SK-N-SH (cell line): Measurements from ENCODE around the gene SLC35A4. TPM values are rescaled to one million over a fixed set of nuclear protein-coding genes. Genes with fewer than 3 reads are reported as not detected.
A peak's percentile ranks its signal among the peaks of the same experiment; 100 is the strongest.

ENCODE experiments used
- CTCF ChIA-PET: fragments of 300-600, 350-600 bp; formaldehyde crosslinking; extraction: SDS; loops from one replicate; lab custom pipeline; 2021; lab: Yijun Ruan, JAX
- POLR2A ChIA-PET: fragments of 350-600 bp; sonication (Branson Sonifier 250); formaldehyde crosslinking; extraction: SDS; loops from one replicate; lab custom pipeline; 2020; ENCODE audit warnings: antibody characterized with exemption, inconsistent platforms; lab: Yijun Ruan, JAX
- DNase-seq: peaks from one replicate; pipeline ENCODE4 v3.0.0; 2012
- H2AFZ ChIP-seq: fragments of 200-600 bp; sonication (generic); 2 replicates; pipeline ENCODE4 v1.8.1; 2016; ENCODE audit warnings: antibody characterized with exemption, mild to moderate bottlenecking, low read depth
- H3F3A ChIP-seq: fragments of 200-600 bp; sonication (generic); replicated peaks from 2 replicates; pipeline ENCODE3; 2016; ENCODE audit warnings: antibody characterized with exemption, mild to moderate bottlenecking; ENCODE audit not compliant: insufficient read depth
- H3K27ac ChIP-seq, 2 experiments: fragments of 200-500 bp in 1 of 2; fragments of 200-600 bp in 1 of 2; sonication (Bioruptor generic) in 1 of 2; sonication (generic), shearing (Covaris generic) in 1 of 2; 2 replicates each; pipeline versions ENCODE4 v1.5.1 to v1.6.1; 2014 to 2016; ENCODE audit warnings: low read depth in 2 of 2, inconsistent platforms in 1 of 2, low read length in 1 of 2, mild to moderate bottlenecking in 1 of 2, mixed read lengths in 1 of 2
- H3K27me3 ChIP-seq: fragments of 200-600 bp; sonication (generic), shearing (Covaris generic); 2 replicates; pipeline ENCODE4 v1.6.1; 2016; ENCODE audit warnings: mixed run types; ENCODE audit not compliant: insufficient read depth
- H3K36me3 ChIP-seq, 2 experiments: fragments of 200-500 bp in 1 of 2; fragments of 200-600 bp in 1 of 2; sonication (Bioruptor generic) in 1 of 2; sonication (generic) in 1 of 2; replicated peaks in 1 of 2; 2 replicates each; pipeline versions ENCODE3 to v1.5.1; 2014 to 2016; ENCODE audit warnings: low read length in 1 of 2, mild to moderate bottlenecking in 1 of 2; ENCODE audit not compliant: insufficient read depth in 2 of 2, control insufficient read depth in 1 of 2
- H3K4me1 ChIP-seq, 2 experiments: fragments of 200-500 bp in 1 of 2; fragments of 200-600 bp in 1 of 2; sonication (Bioruptor generic) in 1 of 2; sonication (generic), shearing (Covaris generic) in 1 of 2; 2 replicates each; pipeline versions ENCODE4 v1.5.1 to v1.6.1; 2014 to 2016; ENCODE audit warnings: low read depth in 1 of 2, low read length in 1 of 2, mixed run types in 1 of 2; ENCODE audit not compliant: insufficient read depth in 2 of 2, control insufficient read depth in 1 of 2
- H3K4me2 ChIP-seq: fragments of 200-600 bp; sonication (generic), shearing (Covaris generic); 2 replicates; pipeline ENCODE4 v1.6.1; 2017; ENCODE audit warnings: mixed run types
- H3K4me3 ChIP-seq, 2 experiments: fragments of 200-500 bp in 1 of 2; fragments of 200-600 bp in 1 of 2; sonication (Bioruptor generic) in 1 of 2; sonication (generic), shearing (Covaris generic) in 1 of 2; 2 replicates each; pipeline versions ENCODE4 v1.5.1 to v1.8.1; 2014 to 2016; ENCODE audit warnings: low read depth in 2 of 2, inconsistent platforms in 1 of 2, low read length in 1 of 2, mild to moderate bottlenecking in 1 of 2, mixed read lengths in 1 of 2, moderate library complexity in 1 of 2
- H3K79me2 ChIP-seq: fragments of 200-600 bp; sonication (generic); 2 replicates; pipeline ENCODE4 v1.8.1; 2017; ENCODE audit warnings: mild to moderate bottlenecking; ENCODE audit not compliant: insufficient read depth
- H3K9ac ChIP-seq: fragments of 200-600 bp; sonication (generic); 2 replicates; pipeline ENCODE4 v1.6.1; 2017; ENCODE audit warnings: mixed run types
- H3K9me2 ChIP-seq: fragments of 200-600 bp; sonication (generic); 2 replicates; pipeline ENCODE4 v1.6.1; 2017; ENCODE audit warnings: mixed run types
- H3K9me3 ChIP-seq: fragments of 200-600 bp; sonication (generic); 2 replicates; pipeline ENCODE4 v1.6.1; 2017; ENCODE audit warnings: mixed run types, mild to moderate bottlenecking, moderate library complexity
- H4K20me1 ChIP-seq: fragments of 200-600 bp; sonication (generic); 2 replicates; pipeline ENCODE4 v1.6.1; 2017; ENCODE audit warnings: mild to moderate bottlenecking, mixed run types; ENCODE audit not compliant: insufficient read depth
- CHD2 ChIP-seq: fragments of 150-350 bp; IDR thresholded peaks from 2 replicates; pipeline ENCODE4 v1.6.1; 2018; ENCODE audit warnings: low read length; ENCODE audit not compliant: partially characterized antibody
- ELF1 ChIP-seq: IDR thresholded peaks from 2 replicates; pipeline ENCODE4 v1.4.0; 2012
- FOSL2 ChIP-seq: IDR thresholded peaks from 2 replicates; pipeline ENCODE4 v1.4.0; 2012; ENCODE audit warnings: low read depth, mild to moderate bottlenecking, moderate library complexity, borderline replicate concordance
- FOXM1 ChIP-seq: IDR thresholded peaks from 2 replicates; pipeline ENCODE4 v1.4.0; 2012; ENCODE audit warnings: low read depth, mild to moderate bottlenecking
- GABPA ChIP-seq: IDR thresholded peaks from 2 replicates; pipeline ENCODE4 v1.4.0; 2012; ENCODE audit warnings: low read depth, mild to moderate bottlenecking
- NRF1 ChIP-seq: IDR thresholded peaks from 2 replicates; pipeline ENCODE4 v1.6.1; 2012; ENCODE audit warnings: low read depth, mild to moderate bottlenecking, low read length
- RAD21 ChIP-seq: IDR thresholded peaks from 2 replicates; pipeline ENCODE4 v1.6.1; 2012; ENCODE audit warnings: mild to moderate bottlenecking, low read length
- SIN3A ChIP-seq: IDR thresholded peaks from 2 replicates; pipeline ENCODE4 v1.6.1; 2012; ENCODE audit warnings: low read depth, mild to moderate bottlenecking, low read length, moderate library complexity, borderline replicate concordance
- SMC3 ChIP-seq: IDR thresholded peaks from 2 replicates; pipeline ENCODE4 v1.6.1; 2012; ENCODE audit warnings: low read depth, low read length, improper control_type of control experiment
- TCF12 ChIP-seq: IDR thresholded peaks from 2 replicates; pipeline ENCODE4 v1.4.0; 2012
- TEAD4 ChIP-seq: IDR thresholded peaks from 2 replicates; pipeline ENCODE4 v1.4.0; 2012; ENCODE audit warnings: mild to moderate bottlenecking, borderline replicate concordance; ENCODE audit not compliant: insufficient read depth
- WGBS: methylation state at CpG from one replicate; pipeline ENCODE4 v1.1.6; 2017; ENCODE audit warnings: low lambda C conversion rate; 5-methylcytosine and 5-hydroxymethylcytosine counted together
- polyA plus RNA-seq, 3 experiments: library from polyadenylated mRNA; depleted of rRNA; stranded (reverse); fragments of >200 nt; gene quantifications; 2 replicates each; pipeline ENCODE4 v1.2.3, GENCODE V29; 2012
- TF ChIP-seq, protein P1 (sequence below): IDR thresholded peaks from 2 replicates; pipeline ENCODE4 v1.4.0; 2012; ENCODE audit warnings: low read depth, borderline replicate concordance
- TF ChIP-seq, protein P2 (sequence below): IDR thresholded peaks from 2 replicates; pipeline ENCODE4 v1.4.0; 2012; ENCODE audit warnings: low read depth
- TF ChIP-seq, protein P3 (sequence below): IDR thresholded peaks from 2 replicates; pipeline ENCODE4; 2012

SLC35A4 gene
- polyA plus RNA-seq, 1 of the 3 experiments (the other 2 are of a cell fraction), result 56.2 TPM

DNA sequence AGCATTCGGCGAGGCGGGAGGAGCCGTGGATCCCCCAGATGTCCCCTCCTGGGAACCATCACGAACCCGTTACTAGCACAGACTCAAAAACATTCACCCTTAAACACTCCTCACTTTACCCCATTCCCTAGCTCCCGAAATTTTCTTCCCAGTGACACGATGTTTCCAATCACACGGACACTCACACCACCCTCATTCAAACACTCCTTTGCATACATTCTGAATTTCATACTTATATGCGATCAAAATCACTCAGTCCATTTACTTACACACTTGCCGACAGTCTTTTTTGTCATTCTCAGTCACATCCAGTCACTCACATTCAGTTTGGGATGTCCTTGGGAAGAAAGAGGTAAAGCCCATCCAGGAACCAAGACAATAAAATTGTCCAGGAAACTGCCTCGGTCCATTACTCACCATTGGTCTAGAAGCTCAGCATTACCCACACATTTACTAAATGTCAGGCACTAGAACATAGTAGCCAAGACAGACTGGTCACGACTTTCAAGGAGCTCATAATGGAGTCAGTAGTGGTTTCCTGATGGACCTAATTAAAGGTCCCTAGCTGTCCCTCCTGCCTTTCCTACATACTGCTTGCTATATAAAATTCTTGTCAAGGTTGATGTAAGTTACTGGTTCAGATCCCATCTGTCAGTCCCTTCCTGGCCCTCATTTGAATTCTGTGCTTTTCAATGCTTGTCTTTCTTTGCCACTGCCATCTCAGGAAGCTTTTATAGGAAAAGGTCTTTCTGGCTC lies 574 bp downstream of the SLC35A4 start:
- CTCF ChIA-PET, result interaction anchor here (1.1 to 1.4 kb wide), 5 partner anchors 9 to 153 kb away, joined by 3 to 5 read pairs (median 3); no protein-coding TSS in a partner anchor
- peaks cover 5% of the 10 kb centered on the region for H3F3A ChIP-seq
- peak overlapping the region; percentile 82 to 90 for H3K27ac ChIP-seq
- H4K20me1 ChIP-seq, result no peaks in the 10 kb centered on the region
- peak overlapping the region; percentile 85 to 97 for H3K4me3 ChIP-seq
- H3K4me2 ChIP-seq, result peak overlapping the region; percentile 77
- H3K9ac ChIP-seq, result peak overlapping the region; percentile 80
- H3K9me3 ChIP-seq, result no peaks in the 10 kb centered on the region
- no peaks in the 10 kb centered on the region for H3K27me3 ChIP-seq
- peaks cover 3 to 20% of the 10 kb centered on the region in 2 experiments; a peak in 1 of 4 replicates for H3K4me1 ChIP-seq
- 1% methylated on average over 13 of the region's 13 CpGs for WGBS
- H3K79me2 ChIP-seq, result peaks cover 28% of the 10 kb centered on the region
- H3K36me3 ChIP-seq, result peaks cover 8 to 39% of the 10 kb centered on the region in 2 experiments
- no peaks in the 10 kb centered on the region for H3K9me2 ChIP-seq
- H2AFZ ChIP-seq, result peak overlapping the region; percentile 76
- POLR2A ChIA-PET, result interaction anchor here (1.4 kb wide), 1 partner anchor 16 kb away, joined by 4 read pairs; no protein-coding TSS in a partner anchor
- TF ChIP-seq GABPA (no peak), CHD2 (no peak), TCF12 (no peak), ELF1 (no peak), FOXM1 (no peak), NRF1 (no peak), RAD21 (no peak), FOSL2 (no peak), SMC3 (no peak), TEAD4 (no peak), SIN3A (no peak)
- TF ChIP-seq, protein P1, sequence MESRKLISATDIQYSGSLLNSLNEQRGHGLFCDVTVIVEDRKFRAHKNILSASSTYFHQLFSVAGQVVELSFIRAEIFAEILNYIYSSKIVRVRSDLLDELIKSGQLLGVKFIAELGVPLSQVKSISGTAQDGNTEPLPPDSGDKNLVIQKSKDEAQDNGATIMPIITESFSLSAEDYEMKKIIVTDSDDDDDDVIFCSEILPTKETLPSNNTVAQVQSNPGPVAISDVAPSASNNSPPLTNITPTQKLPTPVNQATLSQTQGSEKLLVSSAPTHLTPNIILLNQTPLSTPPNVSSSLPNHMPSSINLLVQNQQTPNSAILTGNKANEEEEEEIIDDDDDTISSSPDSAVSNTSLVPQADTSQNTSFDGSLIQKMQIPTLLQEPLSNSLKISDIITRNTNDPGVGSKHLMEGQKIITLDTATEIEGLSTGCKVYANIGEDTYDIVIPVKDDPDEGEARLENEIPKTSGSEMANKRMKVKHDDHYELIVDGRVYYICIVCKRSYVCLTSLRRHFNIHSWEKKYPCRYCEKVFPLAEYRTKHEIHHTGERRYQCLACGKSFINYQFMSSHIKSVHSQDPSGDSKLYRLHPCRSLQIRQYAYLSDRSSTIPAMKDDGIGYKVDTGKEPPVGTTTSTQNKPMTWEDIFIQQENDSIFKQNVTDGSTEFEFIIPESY, result no peak
- TF ChIP-seq, protein P2, sequence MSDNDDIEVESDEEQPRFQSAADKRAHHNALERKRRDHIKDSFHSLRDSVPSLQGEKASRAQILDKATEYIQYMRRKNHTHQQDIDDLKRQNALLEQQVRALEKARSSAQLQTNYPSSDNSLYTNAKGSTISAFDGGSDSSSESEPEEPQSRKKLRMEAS, result no peak
- TF ChIP-seq, protein P3, sequence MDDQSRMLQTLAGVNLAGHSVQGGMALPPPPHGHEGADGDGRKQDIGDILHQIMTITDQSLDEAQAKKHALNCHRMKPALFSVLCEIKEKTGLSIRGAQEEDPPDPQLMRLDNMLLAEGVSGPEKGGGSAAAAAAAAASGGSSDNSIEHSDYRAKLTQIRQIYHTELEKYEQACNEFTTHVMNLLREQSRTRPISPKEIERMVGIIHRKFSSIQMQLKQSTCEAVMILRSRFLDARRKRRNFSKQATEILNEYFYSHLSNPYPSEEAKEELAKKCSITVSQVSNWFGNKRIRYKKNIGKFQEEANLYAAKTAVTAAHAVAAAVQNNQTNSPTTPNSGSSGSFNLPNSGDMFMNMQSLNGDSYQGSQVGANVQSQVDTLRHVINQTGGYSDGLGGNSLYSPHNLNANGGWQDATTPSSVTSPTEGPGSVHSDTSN, result no peak
- DNase-seq, result no peak
